Stimulated activated CD8-positive, alpha-beta memory T cell treated with anti-CD3 and anti-CD28 coated beads, Interleukin-12 subunit alpha, Interleukin-12 subunit beta, amount 100 ng/mL, for 4 hours (primary cell): Measurements from ENCODE around the gene TBC1D10B.
"Not testable (repeated sequence)": the region's sequence is repeated elsewhere in the genome, so short reads cannot be mapped to it uniquely, and the experiment has no call there.

Experiments used
- DNase-seq: peaks from one replicate; pipeline ENCODE4 v3.0.0-alpha.2; 2020; ENCODE audit warnings: low read depth

The TBC1D10B gene

DNA sequence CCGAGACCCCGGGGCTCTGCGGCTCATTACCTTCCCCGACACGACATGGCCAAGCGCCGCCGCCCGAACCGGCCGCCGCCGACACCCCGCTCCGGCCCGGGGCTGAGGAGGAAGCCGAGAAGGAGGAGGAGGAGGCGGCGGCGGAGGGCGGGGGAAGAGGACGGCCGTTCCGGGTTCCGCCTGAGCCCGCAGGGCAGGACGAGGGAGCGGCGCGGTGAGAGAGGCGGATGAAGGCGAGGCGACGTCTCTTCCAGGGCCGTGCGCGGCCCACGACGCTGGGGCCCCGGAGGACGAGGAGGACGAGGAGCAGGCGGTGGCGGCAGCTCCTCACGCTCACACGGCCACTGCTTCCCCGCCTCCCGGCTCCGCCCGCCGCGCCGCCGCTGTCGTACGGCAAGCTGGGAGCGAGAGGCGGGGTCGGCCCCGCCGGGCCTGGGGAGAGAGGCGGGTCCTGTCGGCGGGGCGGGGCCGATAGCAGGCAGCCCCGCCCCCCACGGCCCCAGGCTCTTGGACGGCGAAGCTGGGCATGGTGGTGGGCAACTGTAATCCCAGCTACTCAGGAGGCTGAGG lies 35.2 kb downstream of the TBC1D10B start:
- peak; percentile 75 for DNase-seq

- peak; percentile 78 for DNase-seq
Measured at GRCh38 chr16:30334473-30334989, 35.8 kb downstream of the TBC1D10B start.

- DNase-seq = not testable (repeated sequence)
Measured at GRCh38 chr16:30324220-30324619, 46.1 kb downstream of the TBC1D10B start.

DNA sequence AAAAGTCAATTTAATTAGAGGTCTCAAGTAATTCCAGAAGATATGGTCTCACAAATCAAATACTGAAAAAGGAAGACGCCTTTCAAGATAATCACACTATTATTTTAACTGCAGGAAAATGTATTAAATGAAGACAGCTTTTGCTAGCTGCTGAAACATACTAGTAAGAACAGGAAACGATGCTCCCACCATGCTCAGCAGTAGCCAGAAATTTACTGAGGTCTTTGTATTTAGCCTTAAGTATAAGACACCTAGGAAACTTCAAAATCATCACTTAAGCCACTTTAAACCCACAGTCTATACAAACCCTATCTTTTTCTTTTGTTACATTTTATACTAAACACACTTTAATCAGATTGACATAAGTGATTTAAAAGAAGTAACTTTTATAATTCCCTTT lies 51.6 kb downstream of the TBC1D10B start:
- DNase-seq = not testable (repeated sequence)

DNA sequence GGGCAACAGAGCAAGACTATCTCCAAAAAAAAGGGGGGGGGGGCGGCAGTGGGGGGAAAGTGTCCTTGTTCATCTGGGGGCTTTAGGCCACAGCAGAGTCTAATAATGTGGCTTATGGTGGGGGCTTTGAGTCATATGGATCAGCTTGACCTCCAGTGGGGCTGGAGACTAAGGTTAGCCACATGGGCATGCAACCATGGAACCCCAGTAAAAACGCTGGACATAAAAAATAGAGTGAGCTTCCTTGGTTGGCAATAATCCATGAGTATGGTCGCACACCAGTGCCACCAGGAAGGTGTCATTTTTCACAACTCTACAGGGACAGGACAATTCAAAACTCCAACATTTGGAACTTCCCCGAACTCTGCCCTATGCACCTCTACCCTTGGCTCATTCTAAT lies 59.4 kb downstream of the TBC1D10B start:
- not testable (repeated sequence) for DNase-seq

DNA sequence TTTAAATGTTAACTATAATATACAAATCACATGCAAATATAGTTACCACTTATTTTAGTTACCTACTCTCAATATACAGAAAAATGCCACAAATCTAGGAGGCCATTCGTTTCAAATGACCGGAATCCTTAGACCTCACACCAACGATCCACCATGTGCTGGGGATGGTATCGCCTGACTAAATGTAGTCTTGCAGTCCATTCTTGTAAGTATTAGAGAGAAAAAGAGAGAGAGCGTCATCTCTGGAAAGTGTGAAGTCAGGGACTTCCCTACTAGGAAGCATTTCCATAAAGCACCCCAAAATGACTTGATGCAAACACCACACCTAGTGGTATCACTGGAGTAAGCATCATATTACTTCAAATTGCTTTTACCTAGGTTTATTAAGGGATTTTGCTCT lies 61.0 kb downstream of the TBC1D10B start:
- not testable (repeated sequence) for DNase-seq
